ENCODE data around the gene PPM1G.

GRCh38 chr2:27445155-27445554 is 35.8 kb upstream of the PPM1G start:
- TF ChIP-seq CTCF (optimal IDR thresholded peaks at IDR 0.05 in 1 of 3, IDR thresholded peaks at IDR 0.05 in 1 of 3, conservative IDR thresholded peaks at IDR 0.05 in 1 of 3; ENCODE audit: extremely low read depth in 1 of 3, insufficient read depth in 2 of 3, low read length in 3 of 3) (no peak), EZH2 (IDR thresholded peaks at IDR 0.05; ENCODE audit: low read length) (no peak)

All from keratinocyte (primary cell).